ENCODE measurements around the gene MTHFR. TPM values are rescaled to one million over a fixed set of nuclear protein-coding genes. Genes with fewer than 3 reads are reported as not detected.

The MTHFR gene
- total and polyA plus RNA-seq, 12 donors = 17.7 to 75.8 (median 39.1) TPM

DNA sequence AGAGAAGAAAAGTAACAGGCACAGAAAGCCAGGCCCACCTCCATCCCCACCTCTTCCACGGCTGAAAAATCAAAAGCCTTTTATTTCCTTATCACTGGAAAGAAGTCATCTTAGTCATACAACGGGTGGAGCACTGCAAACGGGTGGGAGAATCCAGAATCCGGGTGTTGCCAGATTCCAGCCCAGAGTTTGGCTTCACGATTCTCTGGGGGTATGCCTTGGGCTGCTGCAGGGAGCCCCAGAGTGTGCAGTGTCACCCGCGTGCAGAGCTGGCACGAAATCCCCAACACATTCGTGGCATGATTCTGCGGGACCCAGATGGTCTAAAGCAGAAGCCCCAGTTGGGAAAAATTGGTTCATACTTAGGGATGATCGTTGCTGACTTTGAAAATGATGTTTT is 44.4 kb upstream of the MTHFR start:
- peaks cover 0 to 27% (median 3%) of the 10 kb centered on the region in 9 donors for H3K36me3 ChIP-seq
- 60 to 66% methylated on average over 11 of the region's 11 CpGs for WGBS, 2 donors
- TF ChIP-seq, protein P1, sequence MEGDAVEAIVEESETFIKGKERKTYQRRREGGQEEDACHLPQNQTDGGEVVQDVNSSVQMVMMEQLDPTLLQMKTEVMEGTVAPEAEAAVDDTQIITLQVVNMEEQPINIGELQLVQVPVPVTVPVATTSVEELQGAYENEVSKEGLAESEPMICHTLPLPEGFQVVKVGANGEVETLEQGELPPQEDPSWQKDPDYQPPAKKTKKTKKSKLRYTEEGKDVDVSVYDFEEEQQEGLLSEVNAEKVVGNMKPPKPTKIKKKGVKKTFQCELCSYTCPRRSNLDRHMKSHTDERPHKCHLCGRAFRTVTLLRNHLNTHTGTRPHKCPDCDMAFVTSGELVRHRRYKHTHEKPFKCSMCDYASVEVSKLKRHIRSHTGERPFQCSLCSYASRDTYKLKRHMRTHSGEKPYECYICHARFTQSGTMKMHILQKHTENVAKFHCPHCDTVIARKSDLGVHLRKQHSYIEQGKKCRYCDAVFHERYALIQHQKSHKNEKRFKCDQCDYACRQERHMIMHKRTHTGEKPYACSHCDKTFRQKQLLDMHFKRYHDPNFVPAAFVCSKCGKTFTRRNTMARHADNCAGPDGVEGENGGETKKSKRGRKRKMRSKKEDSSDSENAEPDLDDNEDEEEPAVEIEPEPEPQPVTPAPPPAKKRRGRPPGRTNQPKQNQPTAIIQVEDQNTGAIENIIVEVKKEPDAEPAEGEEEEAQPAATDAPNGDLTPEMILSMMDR (IDR thresholded peaks at IDR 0.05) = no peak
- no peak overlapping the region for H3K27ac ChIP-seq
- intact Hi-C loops (cut with DNase I) = no loop called here
- ATAC-seq (no peak), DNase-seq (no peak)
- no peaks in the 10 kb centered on the region for H3K9me3 ChIP-seq
- H3K4me3 ChIP-seq = no peak overlapping the region
- peaks cover 0 to 11% (median 0%) of the 10 kb centered on the region in 7 donors for H3K27me3 ChIP-seq
- peaks cover 0 to 16% (median 0%) of the 10 kb centered on the region in 9 donors for H3K4me1 ChIP-seq

DNA sequence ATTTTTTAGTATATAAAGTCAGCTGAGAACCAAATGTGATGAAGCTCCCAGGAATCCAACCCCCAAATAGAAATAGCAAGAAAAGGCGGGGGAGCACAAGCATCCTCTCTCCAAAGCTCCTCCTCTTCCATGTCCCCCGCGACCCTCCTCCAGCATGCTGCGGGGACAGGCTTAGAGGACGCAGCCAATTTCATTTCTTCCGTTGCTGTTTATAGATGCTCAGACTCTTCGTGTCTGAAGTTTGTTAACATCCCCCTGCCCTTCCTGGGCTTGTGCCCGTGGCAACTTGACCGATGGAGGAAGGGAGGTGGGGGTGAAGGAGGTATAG is 42.6 kb upstream of the MTHFR start:
- ATAC-seq = peak in 2 of 8 donors; percentile 1 to 13
- TF ChIP-seq, protein P1 (IDR thresholded peaks at IDR 0.05) = no peak
- Histone ChIP-seq H3K4me1 (peaks cover 0 to 16% (median 3%) of the 10 kb centered on the region in 9 donors), H3K36me3 (peaks cover 0 to 45% (median 3%) of the 10 kb centered on the region in 9 donors), H3K27ac (peak overlapping the region in 1 of 10 donors; percentile 68), H3K9me3 (no peaks in the 10 kb centered on the region), H3K27me3 (no peaks in the 10 kb centered on the region), H3K4me3 (no peak overlapping the region)
- WGBS, 2 donors = 35 to 45% methylated on average over 9 of the region's 9 CpGs
- DNase-seq = no peak
- intact Hi-C loops (cut with DNase I) = loop anchor here in 2 of 10 donors (10.0 kb wide), 2 partner anchors 116 to 176 kb away; no protein-coding TSS in a partner anchor

DNA sequence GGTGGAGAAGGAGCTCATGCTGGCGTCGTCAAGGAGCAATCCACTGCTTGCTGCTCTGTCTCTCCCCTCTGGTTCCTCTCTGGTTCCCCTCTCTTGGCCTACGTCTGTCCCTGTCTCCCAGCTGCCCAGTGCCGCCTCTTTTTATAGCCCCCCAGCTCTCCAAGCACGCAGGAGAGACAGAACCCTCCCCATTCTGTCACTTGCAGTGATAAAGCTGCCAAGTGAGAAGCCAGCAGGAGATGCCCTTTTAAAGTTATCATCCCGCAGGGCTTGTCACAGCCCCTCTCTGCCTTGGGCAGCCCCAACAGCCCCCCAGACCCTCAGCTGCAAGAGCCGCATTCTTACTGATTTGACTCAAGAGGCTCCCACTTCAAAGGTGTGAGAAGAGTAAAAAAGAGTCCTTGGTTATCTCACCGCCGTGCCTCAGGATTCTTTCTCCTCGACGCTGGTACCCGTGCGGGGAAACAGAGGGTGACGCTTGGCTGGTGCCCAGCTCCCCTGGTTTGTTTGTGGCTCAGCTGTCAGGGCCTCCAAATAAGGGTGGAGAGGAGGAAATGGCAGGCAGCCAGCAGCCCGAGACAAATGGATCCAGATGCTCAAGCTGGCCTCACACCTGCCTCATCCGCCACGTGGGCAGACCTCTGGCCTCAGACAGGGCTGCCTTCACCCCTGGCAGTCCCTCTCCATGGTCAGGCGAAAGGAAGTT is 42.1 kb upstream of the MTHFR start, which contains the start of gene NPPA:
TSS of gene NPPA (minus strand) at position 117 of the 706 bp plus-strand sequence. CDS start at position 18, 99 bp downstream.
- TF ChIP-seq, protein P1 (IDR thresholded peaks at IDR 0.05) = no peak

DNA sequence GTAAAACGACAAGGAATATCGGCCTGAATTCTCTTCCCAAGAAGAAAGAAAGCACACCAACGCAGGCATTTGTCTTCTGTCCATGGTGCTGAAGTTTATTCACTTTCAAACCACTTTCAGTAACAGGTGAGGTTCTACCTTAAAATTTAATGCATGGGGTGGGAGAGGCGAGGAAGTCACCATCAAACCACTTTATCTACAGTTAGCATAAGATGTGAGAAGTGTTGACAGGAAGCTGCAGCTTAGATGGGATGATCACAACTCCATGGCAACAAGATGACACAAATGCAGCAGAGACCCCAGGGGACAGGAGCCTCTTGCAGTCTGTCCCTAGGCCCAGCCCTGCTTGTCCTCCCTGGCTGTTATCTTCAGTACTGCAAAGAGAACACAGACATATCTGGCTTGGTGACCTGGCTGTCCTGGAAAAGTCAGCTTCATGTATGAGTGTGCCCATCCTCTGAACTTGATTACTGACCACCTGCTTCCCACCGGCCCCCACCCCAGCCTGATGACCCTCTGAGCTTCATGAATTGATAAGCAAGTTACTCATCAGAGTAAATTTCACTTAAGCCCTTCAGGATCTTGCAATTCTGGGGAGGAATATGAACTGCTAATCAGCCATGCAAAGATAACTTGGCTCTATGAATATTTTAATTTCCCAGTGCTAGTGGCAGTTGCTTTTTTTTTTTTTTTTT is 40.0 kb upstream of the MTHFR start:
- no peak for DNase-seq
- peaks cover 0 to 70% (median 7%) of the 10 kb centered on the region in 9 donors for H3K36me3 ChIP-seq
- peak in 1 of 8 donors; percentile 13 for ATAC-seq
- no peaks in the 10 kb centered on the region for H3K9me3 ChIP-seq
- H3K4me3 ChIP-seq = peak overlapping the region in 2 of 10 donors; percentile 35 to 40
- intact Hi-C loops (cut with DNase I) = loop anchor here in 2 of 10 donors (10.0 kb wide), 2 partner anchors 119 to 179 kb away; no protein-coding TSS in a partner anchor
- peaks cover 0 to 38% (median 23%) of the 10 kb centered on the region in 9 donors for H3K4me1 ChIP-seq
- no peaks in the 10 kb centered on the region for H3K27me3 ChIP-seq
- no peak overlapping the region for H3K27ac ChIP-seq
- 36 to 42% methylated on average over 5 of the region's 5 CpGs for WGBS, 2 donors
- TF ChIP-seq, protein P1 (IDR thresholded peaks at IDR 0.05) = no peak

More for the DNA sequence above, 42.1 kb upstream of the MTHFR start, which contains the start of gene NPPA:
- Histone ChIP-seq H3K4me1 (peaks cover 0 to 20% (median 5%) of the 10 kb centered on the region in 9 donors), H3K27ac (peak within 1 kb of the TSS in 2 of 10 donors; percentile 43 to 68), H3K36me3 (peaks cover 0 to 50% (median 3%) of the 10 kb centered on the region in 9 donors), H3K4me3 (peak within 1 kb of the TSS in 3 of 10 donors; percentile 7 to 40 (median 35)), H3K27me3 (no peaks in the 10 kb centered on the region), H3K9me3 (no peaks in the 10 kb centered on the region)
- intact Hi-C loops (cut with DNase I) = loop anchor here in 2 of 10 donors (10.0 kb wide), 2 partner anchors 117 to 177 kb away; no protein-coding TSS in a partner anchor
- ATAC-seq (peak in 6 of 8 donors; percentile 25 to 62 (median 58)), DNase-seq (peak in 1 of 2 donors; percentile 23)
- 32 to 40% methylated on average over 18 of the region's 18 CpGs for whole genome bisulfite sequencing, 2 donors

Measured in heart right ventricle (tissue), 16 donors.